Measurements from ENCODE around the gene NTSR1.

The NTSR1 gene

DNA sequence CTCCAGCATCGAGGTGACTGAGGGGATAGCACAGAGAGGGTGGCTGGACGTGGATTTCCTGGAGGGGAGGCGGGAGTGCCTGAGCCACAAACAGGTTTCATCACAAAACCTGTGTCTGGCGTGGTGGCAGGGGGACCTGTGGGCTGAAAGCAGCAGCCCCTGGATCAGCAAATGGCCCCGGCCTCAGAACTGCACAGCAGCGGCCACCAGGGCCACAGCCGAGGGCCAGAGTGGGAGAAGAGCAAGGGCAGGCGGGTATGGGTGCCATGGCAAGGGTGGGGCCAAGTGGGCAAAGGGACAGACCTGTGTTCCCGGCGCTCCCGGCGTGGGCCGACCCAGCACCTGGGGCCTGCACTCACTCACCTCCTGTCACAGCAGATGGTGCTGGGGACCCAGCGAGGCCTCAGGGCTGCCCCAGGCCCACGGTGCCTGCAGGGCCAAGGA lies 19.0 kb downstream of the NTSR1 start:
- no peak for DNase-seq

GRCh38 chr20:62728028-62728780 lies 19.6 kb downstream of the NTSR1 start:
- DNase-seq, result no peak

GRCh38 chr20:62728781-62729300 lies 20.2 kb downstream of the NTSR1 start:
- no peak for DNase-seq

DNA sequence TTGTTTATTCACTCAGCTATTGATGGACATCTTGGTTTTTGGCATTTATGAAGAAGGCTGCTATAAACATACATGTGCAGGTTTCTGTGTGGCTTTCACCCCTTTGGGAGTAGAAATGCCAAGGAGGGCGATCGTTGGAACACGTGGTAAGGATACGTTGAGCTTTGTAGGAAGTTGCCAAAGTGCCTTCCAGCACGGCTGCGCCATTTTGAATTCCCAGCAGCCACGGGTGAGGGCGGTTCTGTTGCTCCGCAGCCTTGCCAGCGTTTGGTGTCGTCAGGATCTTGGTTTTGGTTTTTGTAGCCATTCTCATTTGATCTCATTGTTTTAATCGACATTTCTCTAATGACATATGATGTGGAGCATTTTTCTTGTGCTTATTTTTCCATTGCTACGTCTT lies 21.8 kb downstream of the NTSR1 start:
- no peak for DNase-seq

- no peak for DNase-seq
Observed at GRCh38 chr20:62732031-62732760, 23.6 kb downstream of the NTSR1 start.

GRCh38 chr20:62732842-62733525 lies 24.3 kb downstream of the NTSR1 start:
- DNase-seq, result no peak

DNA sequence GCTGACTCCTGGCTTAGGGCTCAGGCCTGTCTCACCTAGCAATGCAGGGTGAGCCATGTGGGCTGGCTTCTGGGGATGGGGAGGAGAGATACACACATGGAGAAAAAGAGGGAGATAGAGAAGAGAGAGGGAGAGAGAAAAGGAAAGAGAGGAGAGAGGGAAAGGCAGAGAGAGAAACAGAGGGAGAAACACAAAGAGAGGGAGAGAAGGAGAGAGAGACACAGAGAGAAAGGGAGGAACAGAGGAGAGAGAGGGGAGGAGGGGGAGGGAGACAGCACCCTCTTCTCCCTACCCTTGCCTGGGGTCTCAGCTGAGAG lies 24.8 kb downstream of the NTSR1 start:
- DNase-seq, result no peak

- no peak for DNase-seq
Observed at GRCh38 chr20:62733891-62734290, 25.3 kb downstream of the NTSR1 start.

DNA sequence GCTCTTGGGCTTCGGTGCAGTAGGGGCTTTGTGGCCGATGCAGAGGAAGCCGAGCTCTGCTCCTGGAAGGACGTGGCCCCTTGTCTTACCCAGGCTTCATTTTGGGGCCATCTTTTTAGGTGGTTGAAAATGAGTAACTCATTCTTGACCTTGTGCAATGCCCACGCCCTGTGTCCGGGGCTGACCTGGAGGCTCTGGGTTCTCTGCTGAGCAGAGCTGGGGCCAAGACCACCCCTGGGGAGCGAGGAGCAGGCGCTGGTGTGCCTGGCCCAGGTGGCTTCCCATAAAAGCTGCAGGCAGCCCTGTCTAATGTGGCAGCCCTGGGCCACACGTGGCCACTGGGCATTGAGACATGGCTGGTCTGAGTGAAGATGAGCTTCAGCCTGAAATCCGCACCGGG lies 25.7 kb downstream of the NTSR1 start:
- no peak for DNase-seq

DNA sequence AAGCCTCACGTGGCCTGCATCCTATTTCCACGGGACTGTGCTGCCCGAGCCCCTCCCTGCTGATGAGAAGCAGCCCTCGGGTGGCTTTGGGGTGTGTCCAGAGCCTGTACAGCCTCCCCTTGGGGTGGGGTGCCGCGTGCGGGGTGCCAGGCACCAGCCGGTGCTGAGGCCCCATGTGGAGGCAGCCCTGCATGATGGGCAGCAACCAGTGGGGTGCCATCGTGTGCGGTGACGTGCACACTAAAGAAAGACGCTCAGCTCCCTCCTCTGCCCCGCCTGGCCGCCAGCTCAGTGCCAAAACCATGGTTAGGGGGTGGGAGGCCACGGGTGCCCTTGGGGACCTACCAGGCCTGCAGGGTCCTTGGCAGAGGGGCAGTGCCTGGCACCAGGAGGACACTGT lies 26.2 kb downstream of the NTSR1 start:
- no peak for DNase-seq

DNA sequence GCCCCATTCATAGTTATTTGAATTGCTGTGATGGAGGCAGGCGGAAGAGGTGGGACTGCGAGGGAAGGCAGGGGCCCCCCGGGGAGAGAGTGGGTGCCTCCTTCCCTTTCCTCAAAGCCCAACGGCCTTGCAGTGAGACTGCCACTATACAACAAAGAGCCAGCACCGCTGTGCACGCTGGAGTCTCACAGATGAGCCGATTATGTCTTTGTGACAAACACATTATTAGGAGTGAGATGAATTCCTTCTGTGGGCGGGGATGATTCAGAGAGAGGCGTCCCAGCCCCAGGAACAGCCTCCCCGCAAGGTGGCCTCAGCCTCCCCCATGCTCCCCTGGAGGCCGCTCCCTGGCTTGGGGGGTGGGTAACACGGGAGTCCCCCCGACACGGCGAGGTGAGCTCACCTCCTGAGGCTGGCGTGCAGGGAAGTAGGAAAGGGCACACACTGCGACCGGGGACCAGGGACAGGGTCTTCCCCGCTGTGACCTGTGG lies 26.7 kb downstream of the NTSR1 start:
- no peak for DNase-seq

- no peak for DNase-seq
Observed at GRCh38 chr20:62736026-62736406, 27.4 kb downstream of the NTSR1 start.

DNA sequence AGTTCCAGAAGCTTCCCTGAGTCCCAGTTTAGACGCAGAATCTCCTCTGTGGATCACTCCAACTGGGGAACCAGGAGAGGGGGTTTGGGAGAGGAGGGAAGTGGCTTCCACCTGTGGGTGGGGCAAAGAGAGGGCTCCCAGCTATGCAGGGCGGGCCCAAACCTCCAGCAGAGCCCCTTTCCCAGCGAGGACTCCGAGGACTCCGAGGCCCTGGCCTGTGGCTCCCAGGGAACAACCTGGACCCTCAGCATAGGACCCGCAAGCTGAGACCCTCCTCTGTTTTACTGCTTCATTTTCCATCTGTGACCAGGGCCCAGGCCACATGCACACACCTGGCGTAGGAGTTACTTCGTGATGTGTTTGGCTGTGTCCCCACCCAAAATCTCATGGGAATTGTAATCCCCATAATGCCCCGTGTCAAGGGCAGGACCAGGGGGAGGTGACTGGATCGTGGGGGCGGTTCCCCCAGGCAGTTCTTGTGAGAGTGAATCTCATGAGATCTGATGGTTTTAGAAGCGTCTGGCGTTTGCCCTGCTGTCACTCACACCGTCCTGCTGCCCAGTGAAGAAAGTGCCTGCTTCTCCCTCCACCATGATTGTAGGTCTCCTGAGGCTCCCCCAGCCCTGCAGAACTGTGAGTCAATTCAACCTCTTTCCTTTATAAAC lies 27.9 kb downstream of the NTSR1 start:
- DNase-seq, result no peak

DNA sequence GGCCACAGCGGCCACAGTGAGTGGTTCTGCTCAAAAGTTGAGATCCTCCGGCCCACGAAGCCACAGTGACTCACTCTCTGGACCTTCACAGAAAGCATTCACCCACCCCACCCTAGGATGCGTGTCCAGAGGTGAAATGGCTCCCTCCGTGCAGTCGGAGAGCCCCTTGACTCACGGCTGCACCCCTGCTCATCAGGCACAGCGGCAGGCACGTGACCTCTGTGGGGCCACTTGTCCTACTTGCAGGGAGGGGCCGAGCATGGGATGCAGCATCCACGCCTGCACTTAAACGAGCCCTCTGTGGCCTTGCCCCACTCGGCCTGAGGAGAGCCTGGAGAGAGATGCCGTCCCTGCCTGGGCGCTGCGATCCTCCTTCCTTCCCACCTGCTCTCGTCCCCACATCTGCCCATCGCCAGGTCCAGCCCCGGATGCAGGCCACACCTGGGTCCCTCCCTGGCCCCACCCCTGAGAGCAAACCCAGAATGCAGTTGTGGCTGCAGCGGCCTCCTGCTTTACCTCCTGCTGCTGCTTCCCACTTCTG lies 28.7 kb downstream of the NTSR1 start:
- DNase-seq, result no peak

- DNase-seq, result no peak
Observed at GRCh38 chr20:62738025-62738881, 29.6 kb downstream of the NTSR1 start.

GRCh38 chr20:62739067-62739466 lies 30.4 kb downstream of the NTSR1 start:
- DNase-seq, result no peak

- DNase-seq, result no peak
Observed at GRCh38 chr20:62739581-62740285, 31.1 kb downstream of the NTSR1 start.

DNA sequence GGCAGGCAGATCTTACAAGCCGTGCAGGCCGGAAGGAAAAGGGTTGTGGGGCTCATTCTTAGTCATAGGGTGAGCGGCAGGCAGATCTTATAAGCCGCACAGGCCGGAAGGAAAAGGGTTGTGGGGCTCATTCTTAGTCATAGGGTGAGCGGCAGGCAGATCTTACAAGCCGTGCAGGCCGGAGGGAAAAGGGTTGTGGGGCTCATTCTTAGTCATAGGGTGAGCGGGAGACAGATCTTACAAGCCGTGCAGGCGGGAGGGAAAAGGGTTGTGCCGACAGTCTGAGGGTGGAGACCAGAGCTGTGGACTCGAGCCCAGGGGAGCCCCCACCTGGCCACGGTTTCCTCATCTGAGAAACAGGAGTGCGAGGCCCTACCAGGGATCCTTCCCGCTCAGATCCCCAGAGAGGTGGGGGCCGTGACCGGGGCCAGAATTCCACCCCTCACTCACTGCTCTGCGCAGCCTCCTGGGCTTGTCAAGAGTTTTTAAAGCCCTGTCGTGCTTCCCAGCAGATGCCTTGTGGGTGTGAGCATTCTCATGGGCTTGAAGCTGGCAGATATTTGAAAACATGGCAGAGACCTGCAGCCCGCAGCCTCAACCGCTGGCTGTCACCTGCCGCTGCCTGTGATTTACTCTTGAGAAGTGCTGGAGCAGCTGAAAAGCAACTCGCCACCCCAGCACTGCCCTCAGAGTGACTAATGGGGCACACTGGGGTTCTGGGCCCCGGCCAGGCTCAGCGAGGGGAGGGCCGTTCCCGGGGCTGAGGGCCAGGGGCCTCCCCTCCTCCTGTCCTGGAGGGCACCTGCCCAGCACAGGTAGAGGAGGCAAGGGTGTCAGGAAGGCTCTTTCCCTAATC lies 31.9 kb downstream of the NTSR1 start:
- no peak for DNase-seq

DNA sequence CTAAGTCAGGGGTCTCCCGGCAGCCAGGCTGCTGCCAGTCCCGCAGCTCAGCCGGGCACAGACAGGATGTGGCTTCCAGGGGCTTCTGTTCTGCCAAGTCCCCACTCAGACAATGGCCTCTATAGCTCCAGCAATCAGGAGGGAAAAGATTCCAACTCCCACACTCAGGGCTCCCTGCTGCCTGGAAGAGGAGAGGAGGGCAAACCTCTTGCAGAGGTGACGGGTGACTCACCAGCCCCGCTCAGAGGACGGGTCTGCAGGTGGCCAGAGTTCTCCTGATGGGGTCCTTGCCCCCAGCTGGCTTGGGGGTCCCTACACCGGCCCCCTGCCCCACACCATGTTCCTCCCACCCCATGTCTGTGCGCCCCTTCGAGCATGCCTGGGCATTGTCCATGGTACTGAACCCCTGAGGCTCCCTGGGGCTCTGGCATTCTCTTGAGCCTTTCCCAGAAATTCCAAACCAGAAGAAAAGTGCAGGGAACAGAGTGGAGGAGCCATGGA lies 32.6 kb downstream of the NTSR1 start:
- no peak for DNase-seq

Data from NCI-H510A (cell line).